DND-41 (cell line): Measurements from ENCODE around the gene EPHX1.

ENCODE experiments used
- ATAC-seq: fragments of 200-7000 bp; cut with Tn5 transposase; 3 replicates; pipeline ENCODE4 v1.9.1; 2021; ENCODE audit warnings: low read depth; ENCODE audit not compliant: insufficient read depth
- DNase-seq: peaks from one replicate; pipeline ENCODE4 v3.0.0-alpha.2; 2020
- H2AFZ ChIP-seq: 2 replicates; pipeline ENCODE4 v1.6.0; 2012; ENCODE audit warnings: low read depth, low read length
- H3K27ac ChIP-seq: 2 replicates; pipeline ENCODE4 v1.5.1; 2012; ENCODE audit warnings: low read length, inconsistent platforms
- H3K27me3 ChIP-seq: fragments of 200-600 bp; sonication (generic); 2 replicates; pipeline ENCODE4 v1.6.0; 2012; ENCODE audit warnings: low read length, mild to moderate bottlenecking, inconsistent platforms; ENCODE audit not compliant: insufficient read depth, poor library complexity
- H3K36me3 ChIP-seq: 2 replicates; pipeline ENCODE4 v1.5.1; 2012; ENCODE audit warnings: low read length, inconsistent platforms; ENCODE audit not compliant: insufficient read depth
- H3K4me1 ChIP-seq: 2 replicates; pipeline ENCODE4 v1.5.1; 2012; ENCODE audit warnings: mild to moderate bottlenecking, low read length; ENCODE audit not compliant: insufficient read depth
- H3K4me2 ChIP-seq: 2 replicates; pipeline ENCODE4 v1.6.0; 2012; ENCODE audit warnings: mild to moderate bottlenecking, moderate library complexity, low read length, inconsistent platforms; ENCODE audit not compliant: insufficient read depth
- H3K4me3 ChIP-seq, 2 experiments: fragments of 200-600 bp in 1 of 2; shearing (Covaris generic) in 1 of 2; 2 replicates each; pipeline ENCODE4 v1.5.1; 2012 to 2016; ENCODE audit warnings: inconsistent platforms in 2 of 2, low read length in 2 of 2, mild to moderate bottlenecking in 2 of 2, low read depth in 1 of 2, moderate library complexity in 1 of 2
- H3K79me2 ChIP-seq: 2 replicates; pipeline ENCODE4 v1.6.0; 2012; ENCODE audit warnings: low read length, inconsistent platforms; ENCODE audit not compliant: insufficient read depth
- H3K9ac ChIP-seq: 2 replicates; pipeline ENCODE4 v1.6.0; 2012; ENCODE audit warnings: low read depth, mild to moderate bottlenecking, inconsistent platforms, low read length, moderate library complexity
- H3K9me3 ChIP-seq: 2 replicates; pipeline ENCODE4 v1.5.1; 2012; ENCODE audit warnings: low read length, moderate library complexity, mild to moderate bottlenecking, inconsistent platforms; ENCODE audit not compliant: insufficient read depth, severe bottlenecking
- H4K20me1 ChIP-seq: 2 replicates; pipeline ENCODE4 v1.6.0; 2012; ENCODE audit warnings: low read length; ENCODE audit not compliant: insufficient read depth
- CTCF ChIP-seq: IDR thresholded peaks from 2 replicates; pipeline ENCODE4 v1.5.1; 2012; ENCODE audit warnings: borderline replicate concordance, low read length, moderate library complexity, mild to moderate bottlenecking; ENCODE audit not compliant: poor library complexity, severe bottlenecking; ENCODE audit errors: extremely low read depth
- EZH2 ChIP-seq: IDR thresholded peaks from 3 replicates; pipeline ENCODE4 v1.6.1; 2012; ENCODE audit warnings: borderline replicate concordance, low read depth, mild to moderate bottlenecking, moderate library complexity, low read length, inconsistent platforms; ENCODE audit not compliant: severe bottlenecking

EPHX1 gene

GRCh38 chr1:225880222-225880588 is 70.3 kb downstream of the EPHX1 start:
- ATAC-seq (peak; percentile 61), DNase-seq (peak; percentile 61)
- no peaks in the 10 kb centered on the region for H3K79me2 ChIP-seq
- H3K9ac ChIP-seq, result peak overlapping the region; percentile 33; the same call in 1 of the 2 replicates
- peak overlapping the region in 1 of 2 experiments; percentile 84; a peak in 2 of 4 replicates for H3K4me3 ChIP-seq
- peaks cover 3% of the 10 kb centered on the region; the same call in 1 of the 2 replicates for H3K36me3 ChIP-seq
- H4K20me1 ChIP-seq, result peaks cover 3% of the 10 kb centered on the region; the same call in 1 of the 2 replicates
- peak overlapping the region; percentile 79 for H3K27ac ChIP-seq
- peak overlapping the region; percentile 88 for H3K4me2 ChIP-seq
- H3K27me3 ChIP-seq, result peaks cover 9% of the 10 kb centered on the region
- TF ChIP-seq CTCF (no peak), EZH2 (no peak)
- H3K4me1 ChIP-seq, result peaks cover 44% of the 10 kb centered on the region
- H2AFZ ChIP-seq, result no peak overlapping the region
- no peaks in the 10 kb centered on the region for H3K9me3 ChIP-seq

- Histone ChIP-seq H3K27me3 (peaks cover 9% of the 10 kb centered on the region), H3K4me3 (peak overlapping the region in 1 of 2 experiments; percentile 84; a peak in 2 of 4 replicates), H2AFZ (no peak overlapping the region), H3K9ac (0 out of 2 replicates have a peak overlapping the region, but pooled peaks have one; percentile 72), H3K9me3 (no peaks in the 10 kb centered on the region), H3K4me1 (peaks cover 44% of the 10 kb centered on the region), H4K20me1 (peaks cover 3% of the 10 kb centered on the region; the same call in 1 of the 2 replicates), H3K79me2 (no peaks in the 10 kb centered on the region), H3K36me3 (peaks cover 3% of the 10 kb centered on the region; the same call in 1 of the 2 replicates), H3K27ac (peak overlapping the region; percentile 79; the same call in 1 of the 2 replicates), H3K4me2 (peak overlapping the region; percentile 88)
- TF ChIP-seq CTCF (no peak), EZH2 (no peak)
- DNase-seq, result no peak
- no peak for ATAC-seq
Measured at GRCh38 chr1:225880636-225881035, 70.7 kb downstream of the EPHX1 start.

GRCh38 chr1:225881081-225881958 is 71.4 kb downstream of the EPHX1 start:
- TF ChIP-seq EZH2 (no peak), CTCF (no peak)
- peaks cover 44% of the 10 kb centered on the region for H3K4me1 ChIP-seq
- peak overlapping the region; percentile 61 to 84; a peak in 3 of 4 replicates for H3K4me3 ChIP-seq
- ATAC-seq, result peak; percentile 3; the same call in 1 of the 3 replicates
- peaks cover 3% of the 10 kb centered on the region; the same call in 1 of the 2 replicates for H3K36me3 ChIP-seq
- H3K27ac ChIP-seq, result peak overlapping the region; percentile 59
- peak overlapping the region; percentile 72 for H3K9ac ChIP-seq
- peak overlapping the region; percentile 98 for H2AFZ ChIP-seq
- peak overlapping the region; percentile 88 for H3K4me2 ChIP-seq
- peaks cover 9% of the 10 kb centered on the region for H3K27me3 ChIP-seq
- H4K20me1 ChIP-seq, result peaks cover 3% of the 10 kb centered on the region; the same call in 1 of the 2 replicates
- H3K79me2 ChIP-seq, result no peaks in the 10 kb centered on the region
- no peaks in the 10 kb centered on the region for H3K9me3 ChIP-seq
- DNase-seq, result peak; percentile 32
